Measurements from ENCODE around the gene IL22RA1. TPM values are rescaled to one million over a fixed set of nuclear protein-coding genes. Genes with fewer than 3 reads are reported as not detected.

Gene IL22RA1
- total RNA-seq, 1 experiment from 2014 or later = 0.13 TPM

DNA sequence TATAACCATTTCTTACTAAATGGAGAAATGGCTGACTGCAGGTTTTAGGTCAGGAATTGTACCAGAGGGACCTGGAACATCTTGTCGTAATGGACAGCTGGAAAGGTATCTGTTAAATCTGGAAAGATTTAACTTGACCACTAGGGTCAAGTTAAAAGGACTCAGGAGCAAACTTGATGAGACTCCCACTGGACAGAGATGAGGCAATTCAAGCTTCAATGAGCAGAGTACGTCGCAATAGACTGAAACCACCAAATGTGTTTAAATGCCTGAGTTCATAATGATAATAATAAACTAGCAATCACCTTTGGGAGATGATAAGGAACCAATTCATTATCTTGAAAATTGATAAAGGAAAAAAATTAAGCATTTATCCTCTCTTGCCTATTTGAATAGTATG is 35.5 kb upstream of the IL22RA1 start:
- Histone ChIP-seq H3K79me2 (ENCODE audit: insufficient read depth, low read length) (no peaks in the 10 kb centered on the region), H2BK15ac (ENCODE audit: low read depth, low read length) (no peak overlapping the region), H3K23ac (ENCODE audit: insufficient read length, low read depth, low read length) (no peak overlapping the region), H3K4me1 (ENCODE audit: insufficient read depth, low read length) (no peaks in the 10 kb centered on the region), H2BK12ac (ENCODE audit: insufficient read length, low read depth, low read length) (no peak overlapping the region), H3K18ac (ENCODE audit: insufficient read length, low read depth, low read length) (no peak overlapping the region), H2BK120ac (ENCODE audit: low read depth, low read length, poor library complexity, severe bottlenecking) (no peak overlapping the region), H4K8ac (replicated peaks; ENCODE audit: insufficient read length, low read depth, low read length) (no peak overlapping the region), H2AK5ac (ENCODE audit: insufficient read length, low read length) (no peak overlapping the region), H3T11ph (ENCODE audit: low read length) (no peak overlapping the region), H3K9me3 (ENCODE audit: control insufficient read depth, low read depth, low read length) (no peaks in the 10 kb centered on the region), H3K14ac (ENCODE audit: insufficient read depth, low read length) (no peak overlapping the region), H3K9ac (ENCODE audit: extremely low read depth, insufficient read length, low read length) (no peak overlapping the region), H3K4me2 (ENCODE audit: insufficient read depth, insufficient read length, low read length) (no peak overlapping the region), H3K56ac (ENCODE audit: insufficient read length, low read depth, low read length) (no peak overlapping the region), H3K23me2 (ENCODE audit: insufficient read length, low read depth, low read length, poor library complexity, severe bottlenecking) (no peaks in the 10 kb centered on the region), H2AFZ (ENCODE audit: low read length) (no peak overlapping the region), H4K91ac (ENCODE audit: insufficient read length, low read depth, low read length) (no peak overlapping the region), H2BK20ac (ENCODE audit: low read depth, low read length, poor library complexity, severe bottlenecking) (no peak overlapping the region), H2BK5ac (ENCODE audit: insufficient read length, low read length) (no peak overlapping the region), H4K20me1 (ENCODE audit: control insufficient read depth, insufficient read depth, insufficient read length) (no peaks in the 10 kb centered on the region), H3K4ac (ENCODE audit: low read depth, low read length) (no peak overlapping the region), H4K5ac (ENCODE audit: insufficient read length, low read depth, low read length) (no peak overlapping the region), H3K27me3 (ENCODE audit: insufficient read depth, low read length) (no peaks in the 10 kb centered on the region), H3K79me1 (ENCODE audit: insufficient read depth, low read depth, low read length, poor library complexity, severe bottlenecking) (no peaks in the 10 kb centered on the region), H3K27ac (ENCODE audit: insufficient read length, low read depth, low read length) (no peak overlapping the region)
- TF ChIP-seq, protein P1, sequence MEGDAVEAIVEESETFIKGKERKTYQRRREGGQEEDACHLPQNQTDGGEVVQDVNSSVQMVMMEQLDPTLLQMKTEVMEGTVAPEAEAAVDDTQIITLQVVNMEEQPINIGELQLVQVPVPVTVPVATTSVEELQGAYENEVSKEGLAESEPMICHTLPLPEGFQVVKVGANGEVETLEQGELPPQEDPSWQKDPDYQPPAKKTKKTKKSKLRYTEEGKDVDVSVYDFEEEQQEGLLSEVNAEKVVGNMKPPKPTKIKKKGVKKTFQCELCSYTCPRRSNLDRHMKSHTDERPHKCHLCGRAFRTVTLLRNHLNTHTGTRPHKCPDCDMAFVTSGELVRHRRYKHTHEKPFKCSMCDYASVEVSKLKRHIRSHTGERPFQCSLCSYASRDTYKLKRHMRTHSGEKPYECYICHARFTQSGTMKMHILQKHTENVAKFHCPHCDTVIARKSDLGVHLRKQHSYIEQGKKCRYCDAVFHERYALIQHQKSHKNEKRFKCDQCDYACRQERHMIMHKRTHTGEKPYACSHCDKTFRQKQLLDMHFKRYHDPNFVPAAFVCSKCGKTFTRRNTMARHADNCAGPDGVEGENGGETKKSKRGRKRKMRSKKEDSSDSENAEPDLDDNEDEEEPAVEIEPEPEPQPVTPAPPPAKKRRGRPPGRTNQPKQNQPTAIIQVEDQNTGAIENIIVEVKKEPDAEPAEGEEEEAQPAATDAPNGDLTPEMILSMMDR (conservative IDR thresholded peaks at IDR 0.05) = no peak; the same call in 2 of the 3 replicates
- H3K4me1 Mint-ChIP-seq = peaks cover 6% of the 10 kb centered on the region in 2 experiments; a peak in 3 of 4 replicates
- DNase-seq = no peak
- no peak overlapping the region for H3K27ac Mint-ChIP-seq
- no peak overlapping the region for H3K4me3 Mint-ChIP-seq
- H3K36me3 Mint-ChIP-seq (ENCODE audit: insufficient read depth in 1 of 3, low read depth in 3 of 3) = peaks cover 4 to 26% (median 17%) of the 10 kb centered on the region in 3 experiments; a peak in 6 of 7 replicates
- no CpG with 5 or more reads among the region's 3 CpGs for WGBS (ENCODE audit: extremely low coverage, insufficient read length, low lambda C conversion rate)
- no peaks in the 10 kb centered on the region for H3K27me3 Mint-ChIP-seq (ENCODE audit: low read depth)
- H3K9me3 Mint-ChIP-seq = no peaks in the 10 kb centered on the region; a peak in 3 of 5 replicates

Data from H9 (cell line).